Measurements from ENCODE around the gene MRAP. TPM values are rescaled to one million over a fixed set of nuclear protein-coding genes. Genes with fewer than 3 reads are reported as not detected.

MRAP gene
- total RNA-seq, 1 experiment from 2014 or later = not detected

DNA sequence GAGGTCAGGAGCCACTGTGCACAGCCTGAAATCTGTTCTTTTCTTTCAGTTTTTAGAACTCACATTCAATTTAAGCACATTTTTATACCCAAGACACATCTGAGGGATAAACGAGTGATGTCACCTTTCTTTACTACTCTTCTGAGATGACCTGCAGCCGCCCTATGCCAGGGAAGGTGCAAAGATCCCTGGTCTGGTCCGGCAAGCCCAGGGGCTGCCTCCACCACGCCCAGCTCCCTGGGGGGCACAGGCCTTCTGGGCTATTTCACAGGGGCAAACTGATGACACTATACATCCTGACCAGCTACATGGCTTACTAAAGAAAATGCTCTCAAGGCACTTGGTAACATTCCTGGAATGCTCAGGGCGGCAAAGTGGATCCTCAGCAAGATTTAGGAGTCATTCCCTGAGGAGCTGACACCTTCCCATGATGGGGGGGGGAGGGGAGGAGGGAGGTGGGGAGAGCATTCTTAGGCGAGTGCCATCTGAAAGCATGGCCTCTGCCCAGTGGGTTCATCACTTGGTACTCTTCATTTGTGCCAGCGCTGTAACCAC, 11.3 kb downstream of the MRAP start:
- intact Hi-C loops (cut with micrococcal nuclease) = no loop called here
- ChIA-PET POLR2A (no interaction called here), CTCF (no interaction called here), RAD21 (ENCODE audit: low non-redundant PET in 1 of 2, low total read pairs in 2 of 2, uncharacterized antibody in 2 of 2, unreplicated experiment in 2 of 2) (no interaction called here)
- Histone ChIP-seq H3K79me2 (ENCODE audit: insufficient read depth, low read length) (peaks cover 10% of the 10 kb centered on the region; the same call in 1 of the 2 replicates), H3K27me3 (ENCODE audit: insufficient read depth, low read length) (no peaks in the 10 kb centered on the region), H4K20me1 (ENCODE audit: insufficient read depth) (peaks cover 5% of the 10 kb centered on the region; the same call in 1 of the 2 replicates), H3K27ac (ENCODE audit: low read depth, low read length) (no peak overlapping the region), H3K9ac (ENCODE audit: low read length) (no peak overlapping the region), H3K9me3 (ENCODE audit: control insufficient read depth in 1 of 2, insufficient read depth in 1 of 2, low read depth in 1 of 2, low read length in 2 of 2) (no peaks in the 10 kb centered on the region), H3K4me1 (ENCODE audit: control insufficient read depth in 1 of 2, insufficient read depth in 2 of 2, low read length in 2 of 2) (no peaks in the 10 kb centered on the region), H3K4me2 (ENCODE audit: low read length) (no peak overlapping the region), H2AFZ (ENCODE audit: low read depth, low read length, poor library complexity, severe bottlenecking) (no peak overlapping the region), H3K4me3 (replicated peaks in 1 of 2; ENCODE audit: low read depth in 1 of 2, low read length in 2 of 2) (no peak overlapping the region), H3K9me2 (ENCODE audit: insufficient read depth) (no peaks in the 10 kb centered on the region), H3K36me3 (ENCODE audit: control insufficient read depth in 1 of 2, insufficient read depth in 2 of 2, low read length in 2 of 2) (peaks cover 26 to 36% of the 10 kb centered on the region in 2 experiments; a peak in 3 of 4 replicates)
- TF ChIP-seq CEBPB (IDR thresholded peaks at IDR 0.05; ENCODE audit: low read depth) (no peak), YY1 (IDR thresholded peaks at IDR 0.05; ENCODE audit: extremely low read depth, insufficient replicate concordance, low read depth, low read length) (no peak), FOSL1 (IDR thresholded peaks at IDR 0.05; ENCODE audit: low read depth) (no peak), SIN3A (IDR thresholded peaks at IDR 0.05; ENCODE audit: low read depth) (no peak), SP1 (IDR thresholded peaks at IDR 0.05; ENCODE audit: low read depth) (no peak), EZH2 (IDR thresholded peaks at IDR 0.05) (no peak), EZH2phosphoT487 (IDR thresholded peaks at IDR 0.05; ENCODE audit: borderline replicate concordance) (no peak), POLR2AphosphoS5 (IDR thresholded peaks at IDR 0.05; ENCODE audit: low read depth, low read length) (no peak), RAD21 (IDR thresholded peaks at IDR 0.05; ENCODE audit: low read depth) (no peak), ZFX (IDR thresholded peaks at IDR 0.05) (no peak), SRF (IDR thresholded peaks at IDR 0.05; ENCODE audit: low read depth) (no peak), CBX3 (IDR thresholded peaks at IDR 0.05; ENCODE audit: low read depth) (no peak), POLR2A (IDR thresholded peaks at IDR 0.05; ENCODE audit: borderline replicate concordance, extremely low read depth, insufficient read depth, insufficient read length) (no peak), ZNF274 (IDR thresholded peaks at IDR 0.05; ENCODE audit: low read depth, low read length) (no peak), REST (IDR thresholded peaks at IDR 0.05; ENCODE audit: low read depth) (no peak)
- TF ChIP-seq, protein P1, sequence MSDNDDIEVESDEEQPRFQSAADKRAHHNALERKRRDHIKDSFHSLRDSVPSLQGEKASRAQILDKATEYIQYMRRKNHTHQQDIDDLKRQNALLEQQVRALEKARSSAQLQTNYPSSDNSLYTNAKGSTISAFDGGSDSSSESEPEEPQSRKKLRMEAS (IDR thresholded peaks at IDR 0.05) = no peak
- TF ChIP-seq, protein P2, sequence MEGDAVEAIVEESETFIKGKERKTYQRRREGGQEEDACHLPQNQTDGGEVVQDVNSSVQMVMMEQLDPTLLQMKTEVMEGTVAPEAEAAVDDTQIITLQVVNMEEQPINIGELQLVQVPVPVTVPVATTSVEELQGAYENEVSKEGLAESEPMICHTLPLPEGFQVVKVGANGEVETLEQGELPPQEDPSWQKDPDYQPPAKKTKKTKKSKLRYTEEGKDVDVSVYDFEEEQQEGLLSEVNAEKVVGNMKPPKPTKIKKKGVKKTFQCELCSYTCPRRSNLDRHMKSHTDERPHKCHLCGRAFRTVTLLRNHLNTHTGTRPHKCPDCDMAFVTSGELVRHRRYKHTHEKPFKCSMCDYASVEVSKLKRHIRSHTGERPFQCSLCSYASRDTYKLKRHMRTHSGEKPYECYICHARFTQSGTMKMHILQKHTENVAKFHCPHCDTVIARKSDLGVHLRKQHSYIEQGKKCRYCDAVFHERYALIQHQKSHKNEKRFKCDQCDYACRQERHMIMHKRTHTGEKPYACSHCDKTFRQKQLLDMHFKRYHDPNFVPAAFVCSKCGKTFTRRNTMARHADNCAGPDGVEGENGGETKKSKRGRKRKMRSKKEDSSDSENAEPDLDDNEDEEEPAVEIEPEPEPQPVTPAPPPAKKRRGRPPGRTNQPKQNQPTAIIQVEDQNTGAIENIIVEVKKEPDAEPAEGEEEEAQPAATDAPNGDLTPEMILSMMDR (IDR thresholded peaks at IDR 0.05 in 2 of 3, conservative IDR thresholded peaks at IDR 0.05 in 1 of 3; ENCODE audit: borderline replicate concordance in 1 of 3, insufficient read depth in 1 of 3, low read depth in 2 of 3, low read length in 2 of 3) = no peak
- TF ChIP-seq, protein P3, sequence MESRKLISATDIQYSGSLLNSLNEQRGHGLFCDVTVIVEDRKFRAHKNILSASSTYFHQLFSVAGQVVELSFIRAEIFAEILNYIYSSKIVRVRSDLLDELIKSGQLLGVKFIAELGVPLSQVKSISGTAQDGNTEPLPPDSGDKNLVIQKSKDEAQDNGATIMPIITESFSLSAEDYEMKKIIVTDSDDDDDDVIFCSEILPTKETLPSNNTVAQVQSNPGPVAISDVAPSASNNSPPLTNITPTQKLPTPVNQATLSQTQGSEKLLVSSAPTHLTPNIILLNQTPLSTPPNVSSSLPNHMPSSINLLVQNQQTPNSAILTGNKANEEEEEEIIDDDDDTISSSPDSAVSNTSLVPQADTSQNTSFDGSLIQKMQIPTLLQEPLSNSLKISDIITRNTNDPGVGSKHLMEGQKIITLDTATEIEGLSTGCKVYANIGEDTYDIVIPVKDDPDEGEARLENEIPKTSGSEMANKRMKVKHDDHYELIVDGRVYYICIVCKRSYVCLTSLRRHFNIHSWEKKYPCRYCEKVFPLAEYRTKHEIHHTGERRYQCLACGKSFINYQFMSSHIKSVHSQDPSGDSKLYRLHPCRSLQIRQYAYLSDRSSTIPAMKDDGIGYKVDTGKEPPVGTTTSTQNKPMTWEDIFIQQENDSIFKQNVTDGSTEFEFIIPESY (IDR thresholded peaks at IDR 0.05; ENCODE audit: extremely low read depth, insufficient replicate concordance, low read length) = no peak
- ATAC-seq (no peak), DNase-seq (ENCODE audit: low read depth, low spot score) (no peak)
- BruUV-seq (replicated peaks) = no TSS peak

All from HCT116 (cell line).